Stimulated activated naive CD4-positive, alpha-beta T cell (primary cell): ENCODE measurements around the gene C2orf72.

ENCODE experiments used
- DNase-seq, 6 experiments: peaks; one replicate each; lab custom pipeline; 2025; lab: John Stamatoyannopoulos, UW

C2orf72 gene

GRCh38 chr2:231069379-231070054 is 32.2 kb downstream of the C2orf72 start:
- DNase-seq: no peak

DNA sequence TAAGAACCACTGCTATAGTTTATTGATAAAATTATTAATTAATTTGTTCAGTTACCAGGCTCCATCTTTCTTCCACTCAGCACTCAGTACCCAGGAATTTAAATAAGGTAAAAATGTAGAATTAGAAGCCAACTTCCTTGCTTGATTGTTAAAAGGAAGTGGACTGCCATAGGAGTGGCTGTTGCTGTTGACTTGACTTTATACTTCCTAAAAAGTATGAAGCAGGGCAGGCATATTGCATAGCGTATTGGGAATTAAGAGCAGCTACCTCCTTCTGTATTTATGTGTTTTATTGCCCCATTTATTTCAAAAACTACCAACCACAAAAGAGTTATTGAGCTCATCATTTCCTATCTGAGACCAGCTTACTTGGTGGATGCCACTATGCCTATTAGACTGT is 47.2 kb downstream of the C2orf72 start:
- DNase-seq: no peak

DNA sequence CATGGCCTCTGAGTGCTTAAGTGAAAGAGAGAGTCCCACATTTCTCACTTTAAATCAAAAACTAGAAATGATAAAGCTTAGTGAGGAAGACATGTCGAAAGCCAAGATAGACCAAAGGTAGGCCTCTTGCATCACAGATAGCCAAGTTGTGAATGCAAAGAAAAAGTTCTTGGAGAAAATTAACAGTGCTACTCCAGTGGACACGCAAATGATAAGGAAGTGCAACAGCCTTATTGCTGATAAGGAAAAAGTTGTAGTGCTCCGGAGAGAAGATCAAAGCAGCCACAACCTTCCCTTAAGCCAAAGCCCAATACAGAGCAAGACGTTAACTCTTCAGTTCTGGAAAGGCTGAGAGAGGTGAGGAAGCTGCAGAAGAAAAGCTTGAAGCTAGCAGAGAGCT is 51.4 kb downstream of the C2orf72 start:
- no peak for DNase-seq

DNA sequence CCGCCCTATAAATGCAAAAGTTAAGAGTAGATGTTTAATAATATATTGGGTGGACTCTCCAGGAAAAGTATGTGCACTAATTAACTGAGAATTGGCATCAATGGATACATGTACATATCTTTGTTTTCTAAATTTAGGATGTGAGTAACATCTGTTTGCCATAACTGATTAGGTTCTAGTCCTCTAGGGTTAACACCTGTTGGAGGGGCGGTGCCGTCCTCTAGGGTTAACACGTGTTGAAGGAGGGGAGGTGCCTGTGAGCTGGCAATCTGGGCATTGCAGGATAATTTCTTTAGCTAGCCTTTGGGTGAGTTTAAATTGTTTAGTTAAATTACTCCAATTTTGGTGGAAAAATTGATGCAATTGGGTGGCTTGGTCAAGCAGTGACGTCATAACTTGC is 56.6 kb downstream of the C2orf72 start:
- DNase-seq: no peak

- DNase-seq: no peak
Measured at GRCh38 chr2:231094736-231095346, 57.5 kb downstream of the C2orf72 start.
